ENCODE data around the gene GNAO1.
A peak's percentile ranks its signal among the peaks of the same experiment; 100 is the strongest.

GNAO1 gene

GRCh38 chr16:56317998-56318826 is 126.9 kb downstream of the GNAO1 start (continued):
- TF ChIP-seq ZNF654 (tag by site-specific recombination; IDR thresholded peaks at IDR 0.05; ENCODE audit: low read depth) (peak; percentile 57), KLF8 (tag by site-specific recombination; IDR thresholded peaks at IDR 0.05) (peak; percentile 44; the same call in 1 of the 2 replicates), ZBTB17 (tag by site-specific recombination; IDR thresholded peaks at IDR 0.05) (peak; percentile 11; the same call in 1 of the 2 replicates), CTCF (tag by site-specific recombination; IDR thresholded peaks at IDR 0.05) (peak; percentile 85), ZNF76 (tag by site-specific recombination; IDR thresholded peaks at IDR 0.05; ENCODE audit: borderline replicate concordance, low read depth) (no peak), PBX3 (CRISPR knock-in tag; IDR thresholded peaks at IDR 0.05) (0 out of 2 replicates have a peak, but pooled peaks have one; percentile 25), YY1 (tag by site-specific recombination; IDR thresholded peaks at IDR 0.05) (peak; percentile 62; the same call in 1 of the 2 replicates), ZFP69B (tag by site-specific recombination; IDR thresholded peaks at IDR 0.05) (0 out of 2 replicates have a peak, but pooled peaks have one; percentile 26), YY2 (tag by site-specific recombination; IDR thresholded peaks at IDR 0.05) (0 out of 2 replicates have a peak, but pooled peaks have one; percentile 55), ZXDB (tag by site-specific recombination; IDR thresholded peaks at IDR 0.05) (0 out of 2 replicates have a peak, but pooled peaks have one; percentile 23), ZNF335 (tag by site-specific recombination; conservative IDR thresholded peaks at IDR 0.05) (peak; percentile 66)
- TF ChIP-seq, protein P1, sequence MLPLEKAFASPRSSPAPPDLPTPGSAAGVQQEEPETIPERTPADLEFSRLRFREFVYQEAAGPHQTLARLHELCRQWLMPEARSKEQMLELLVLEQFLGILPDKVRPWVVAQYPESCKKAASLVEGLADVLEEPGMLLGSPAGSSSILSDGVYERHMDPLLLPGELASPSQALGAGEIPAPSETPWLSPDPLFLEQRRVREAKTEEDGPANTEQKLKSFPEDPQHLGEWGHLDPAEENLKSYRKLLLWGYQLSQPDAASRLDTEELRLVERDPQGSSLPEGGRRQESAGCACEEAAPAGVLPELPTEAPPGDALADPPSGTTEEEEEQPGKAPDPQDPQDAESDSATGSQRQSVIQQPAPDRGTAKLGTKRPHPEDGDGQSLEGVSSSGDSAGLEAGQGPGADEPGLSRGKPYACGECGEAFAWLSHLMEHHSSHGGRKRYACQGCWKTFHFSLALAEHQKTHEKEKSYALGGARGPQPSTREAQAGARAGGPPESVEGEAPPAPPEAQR (tag by site-specific recombination; IDR thresholded peaks at IDR 0.05): no peak

GRCh38 chr16:56318827-56319140 is 127.5 kb downstream of the GNAO1 start:
- ChIA-PET CTCF (interaction anchor here (0.6 to 3.7 kb wide), 47 partner anchors 8 to 1186 kb away, joined by 3 to 38 read pairs (median 4); no protein-coding TSS in a partner anchor), POLR2A (no interaction called here)
- TF ChIP-seq ZBTB6 (tag by site-specific recombination; IDR thresholded peaks at IDR 0.05): no peak
- no peak for TF ChIP-seq PATZ1 (tag by site-specific recombination; IDR thresholded peaks at IDR 0.05)
- no peak for TF ChIP-seq ZNF548 (tag by site-specific recombination; IDR thresholded peaks at IDR 0.05)
- no peak for TF ChIP-seq ZNF549 (tag by site-specific recombination; IDR thresholded peaks at IDR 0.05)
- no peak for TF ChIP-seq ZNF48 (tag by site-specific recombination; IDR thresholded peaks at IDR 0.05)
- TF ChIP-seq ZSCAN5A (tag by site-specific recombination; IDR thresholded peaks at IDR 0.05): no peak
- no peak for TF ChIP-seq ZNF121 (tag by site-specific recombination; IDR thresholded peaks at IDR 0.05)
- TF ChIP-seq ZIC2 (tag by site-specific recombination; IDR thresholded peaks at IDR 0.05): no peak
- no peak for TF ChIP-seq ZNF670 (tag by site-specific recombination; IDR thresholded peaks at IDR 0.05; ENCODE audit: low read depth)
- TF ChIP-seq ZNF785 (tag by site-specific recombination; IDR thresholded peaks at IDR 0.05): no peak
- no peak for TF ChIP-seq ZNF623 (tag by site-specific recombination; IDR thresholded peaks at IDR 0.05)
- no peak for TF ChIP-seq OVOL3 (tag by site-specific recombination; IDR thresholded peaks at IDR 0.05)
- no peak for TF ChIP-seq IKZF3 (tag by site-specific recombination; IDR thresholded peaks at IDR 0.05)
- TF ChIP-seq ZNF112 (tag by site-specific recombination; IDR thresholded peaks at IDR 0.05): no peak
- no peak for TF ChIP-seq ZNF830 (tag by site-specific recombination; IDR thresholded peaks at IDR 0.05; ENCODE audit: low read depth)
- TF ChIP-seq ZNF433 (tag by site-specific recombination; IDR thresholded peaks at IDR 0.05; ENCODE audit: low read depth): no peak
- no peaks in the 10 kb centered on the region for H3K9me3 ChIP-seq (ENCODE audit: control insufficient read depth, insufficient read depth, low read depth, low read length)
- no peak overlapping the region for H3K27ac ChIP-seq (ENCODE audit: extremely low read depth, low read depth, low read length)
- no peaks in the 10 kb centered on the region for H3K4me1 ChIP-seq (ENCODE audit: control insufficient read depth, insufficient read depth, low read length)
- no peak overlapping the region for H3K4me3 ChIP-seq (ENCODE audit: low read depth, low read length)
- H3K36me3 ChIP-seq (ENCODE audit: control insufficient read depth in 2 of 2, insufficient read depth in 1 of 2, low read length in 2 of 2): no peaks in the 10 kb centered on the region

Measured in HEK293 (cell line).